Gastroesophageal sphincter (tissue), 4 donors: ENCODE measurements around the gene PTPRK. TPM values are rescaled to one million over a fixed set of nuclear protein-coding genes. Genes with fewer than 3 reads are reported as not detected.

ENCODE experiments used
- ATAC-seq: fragments of 150-250 bp; one replicate; pipeline ENCODE4 v1.9.1; 2016; ENCODE audit warnings: mild to moderate bottlenecking, moderate library complexity
- H3K27ac ChIP-seq, 4 donors: fragments of 200-600 bp; sonication (generic) in 3 of 4; 1 replicate in 3 of 4; 2 replicates in 1 of 4; pipeline ENCODE4 v1.5.1; 2016 to 2019
- H3K27me3 ChIP-seq: fragments of 200-600 bp; sonication (generic); one replicate; pipeline ENCODE4 v1.5.1; 2019
- H3K36me3 ChIP-seq, 2 donors: fragments of 200-600 bp; sonication (generic); one replicate each; pipeline ENCODE4 v1.5.1; 2019; ENCODE audit warnings: control low read depth in 1 of 2
- H3K4me1 ChIP-seq, 3 donors: fragments of 200-600 bp; sonication (generic); 1 replicate in 2 of 3; 2 replicates in 1 of 3; pipeline ENCODE4 v1.5.1; 2016 to 2019; ENCODE audit warnings: control low read depth in 2 of 3
- H3K4me3 ChIP-seq, 2 donors: fragments of 200-600 bp; sonication (generic); one replicate each; pipeline ENCODE4 v1.5.1; 2019; ENCODE audit warnings: mild to moderate bottlenecking in 1 of 2, moderate library complexity in 1 of 2
- H3K9me3 ChIP-seq, 3 donors: fragments of 200-600 bp; sonication (generic); one replicate each; pipeline ENCODE4 v1.5.1; 2017 to 2019; ENCODE audit warnings: control low read depth in 2 of 3
- CTCF ChIP-seq, 4 experiments: fragments of 200-600 bp in 2 of 4; fragments of 450-650 bp in 2 of 4; sonication (generic) in 1 of 4; IDR thresholded peaks; one replicate each; pipeline ENCODE4 v1.5.1; 2017 to 2019; ENCODE audit warnings: antibody characterized with exemption in 4 of 4, mild to moderate bottlenecking in 2 of 4, moderate library complexity in 2 of 4
- EP300 ChIP-seq: sonication (generic); formaldehyde crosslinking; IDR thresholded peaks from one replicate; pipeline ENCODE4 v1.6.1; 2017; ENCODE audit warnings: antibody characterized with exemption, mild to moderate bottlenecking
- POLR2A ChIP-seq, 2 donors: fragments of 450-650 bp; IDR thresholded peaks; one replicate each; pipeline ENCODE4 v1.6.1; 2017; ENCODE audit warnings: antibody characterized with exemption in 2 of 2, mild to moderate bottlenecking in 2 of 2, moderate library complexity in 1 of 2
- POLR2AphosphoS5 ChIP-seq: sonication (generic); formaldehyde crosslinking; IDR thresholded peaks from one replicate; pipeline ENCODE4 v1.6.1; 2017; ENCODE audit warnings: antibody characterized with exemption
- WGBS, 2 donors: methylation state at CpG; one replicate each; pipeline ENCODE4 v1.1.5; 2018; ENCODE audit warnings: low coverage in 1 of 2; 5-methylcytosine and 5-hydroxymethylcytosine counted together
- total RNA-seq, 4 donors: library from RNA; depleted of rRNA; stranded (reverse); fragments of >200 nt; gene quantifications; one replicate each; pipeline ENCODE4 v1.1.0, GENCODE V29; 2016

PTPRK gene
- total RNA-seq, 4 donors from 2014 or later: 42.0 to 47.6 (median 45.8) TPM

- Histone ChIP-seq H3K9me3 (no peaks in the 10 kb centered on the region), H3K27me3 (no peaks in the 10 kb centered on the region), H3K4me1 (no peaks in the 10 kb centered on the region), H3K36me3 (peaks cover 0 to 10% of the 10 kb centered on the region in 2 donors), H3K27ac (no peak overlapping the region), H3K4me3 (no peak overlapping the region)
- 85% methylated on average over 2 to 11 of the region's 11 CpGs for WGBS, 2 donors
- TF ChIP-seq CTCF (IDR thresholded peaks at IDR 0.05) (no peak), POLR2A (IDR thresholded peaks at IDR 0.05) (no peak), POLR2AphosphoS5 (no peak), EP300 (no peak)
- no peak for ATAC-seq
These were observed 452.8 kb downstream of the PTPRK start for GRCh38 chr6:128067446-128068118.

- 97 to 100% methylated on average over 2 to 3 of the region's 3 CpGs for WGBS, 2 donors
These were observed 455.3 kb downstream of the PTPRK start for GRCh38 chr6:128065072-128065471.

GRCh38 chr6:128064540-128064895 is 455.9 kb downstream of the PTPRK start:
- no peak for TF ChIP-seq POLR2A (IDR thresholded peaks at IDR 0.05)
- TF ChIP-seq EP300: no peak
- TF ChIP-seq CTCF (IDR thresholded peaks at IDR 0.05): no peak
- TF ChIP-seq POLR2AphosphoS5: no peak
- Histone ChIP-seq H3K4me3 (no peak overlapping the region), H3K27ac (no peak overlapping the region), H3K9me3 (no peaks in the 10 kb centered on the region), H3K27me3 (no peaks in the 10 kb centered on the region), H3K36me3 (peaks cover 0 to 22% of the 10 kb centered on the region in 2 donors), H3K4me1 (no peaks in the 10 kb centered on the region)
- ATAC-seq: no peak
- 100% methylated on average over 2 of the region's 2 CpGs for WGBS, 2 donors

More at GRCh38 chr6:128065072-128065471, 455.3 kb downstream of the PTPRK start:
- Histone ChIP-seq H3K4me3 (no peak overlapping the region), H3K4me1 (no peaks in the 10 kb centered on the region), H3K36me3 (peaks cover 0 to 22% of the 10 kb centered on the region in 2 donors), H3K27ac (no peak overlapping the region), H3K27me3 (no peaks in the 10 kb centered on the region), H3K9me3 (no peaks in the 10 kb centered on the region)
- no peak for ATAC-seq
- TF ChIP-seq POLR2A (IDR thresholded peaks at IDR 0.05) (no peak), CTCF (IDR thresholded peaks at IDR 0.05) (no peak), EP300 (no peak), POLR2AphosphoS5 (no peak)

- Histone ChIP-seq H3K36me3 (peaks cover 0 to 22% of the 10 kb centered on the region in 2 donors), H3K9me3 (no peaks in the 10 kb centered on the region), H3K27me3 (no peaks in the 10 kb centered on the region), H3K4me3 (no peak overlapping the region), H3K27ac (no peak overlapping the region), H3K4me1 (no peaks in the 10 kb centered on the region)
- 84 to 87% methylated on average over 3 of the region's 3 CpGs for WGBS, 2 donors
- TF ChIP-seq POLR2A (IDR thresholded peaks at IDR 0.05) (no peak), CTCF (IDR thresholded peaks at IDR 0.05) (no peak), POLR2AphosphoS5 (no peak), EP300 (no peak)
- ATAC-seq: no peak
These were observed 456.4 kb downstream of the PTPRK start for GRCh38 chr6:128063850-128064539.
